Stimulated activated CD4-positive, alpha-beta T cell treated with anti-CD3 and anti-CD28 coated beads, Interleukin-1b, Interleukin-23, amount 100 ng/mL, for 24 hours (primary cell): ENCODE data around the gene UBL5.
A peak's percentile ranks its signal among the peaks of the same experiment; 100 is the strongest.
"Not testable (repeated sequence)": the region's sequence is repeated elsewhere in the genome, so short reads cannot be mapped to it uniquely, and the experiment has no call there.

Source experiments
- DNase-seq, 4 experiments: peaks; one replicate each; pipeline ENCODE4 v3.0.0-alpha.2; 2020; ENCODE audit warnings: low read depth in 4 of 4, low spot score in 1 of 4

Gene UBL5

GRCh38 chr19:9827289-9828238, at the start of gene UBL5:
Gene UBL5 (plus strand): TSS chr19:9827918. CDS start chr19:9828338, 420 bp downstream.
- peak; percentile 78 to 87 (median 80) for DNase-seq

GRCh38 chr19:9782338-9782737, 45.4 kb upstream of the UBL5 start:
- DNase-seq = no peak

- DNase-seq = not testable (repeated sequence)
These were observed 43.6 kb upstream of the UBL5 start for GRCh38 chr19:9784163-9784496.

DNA sequence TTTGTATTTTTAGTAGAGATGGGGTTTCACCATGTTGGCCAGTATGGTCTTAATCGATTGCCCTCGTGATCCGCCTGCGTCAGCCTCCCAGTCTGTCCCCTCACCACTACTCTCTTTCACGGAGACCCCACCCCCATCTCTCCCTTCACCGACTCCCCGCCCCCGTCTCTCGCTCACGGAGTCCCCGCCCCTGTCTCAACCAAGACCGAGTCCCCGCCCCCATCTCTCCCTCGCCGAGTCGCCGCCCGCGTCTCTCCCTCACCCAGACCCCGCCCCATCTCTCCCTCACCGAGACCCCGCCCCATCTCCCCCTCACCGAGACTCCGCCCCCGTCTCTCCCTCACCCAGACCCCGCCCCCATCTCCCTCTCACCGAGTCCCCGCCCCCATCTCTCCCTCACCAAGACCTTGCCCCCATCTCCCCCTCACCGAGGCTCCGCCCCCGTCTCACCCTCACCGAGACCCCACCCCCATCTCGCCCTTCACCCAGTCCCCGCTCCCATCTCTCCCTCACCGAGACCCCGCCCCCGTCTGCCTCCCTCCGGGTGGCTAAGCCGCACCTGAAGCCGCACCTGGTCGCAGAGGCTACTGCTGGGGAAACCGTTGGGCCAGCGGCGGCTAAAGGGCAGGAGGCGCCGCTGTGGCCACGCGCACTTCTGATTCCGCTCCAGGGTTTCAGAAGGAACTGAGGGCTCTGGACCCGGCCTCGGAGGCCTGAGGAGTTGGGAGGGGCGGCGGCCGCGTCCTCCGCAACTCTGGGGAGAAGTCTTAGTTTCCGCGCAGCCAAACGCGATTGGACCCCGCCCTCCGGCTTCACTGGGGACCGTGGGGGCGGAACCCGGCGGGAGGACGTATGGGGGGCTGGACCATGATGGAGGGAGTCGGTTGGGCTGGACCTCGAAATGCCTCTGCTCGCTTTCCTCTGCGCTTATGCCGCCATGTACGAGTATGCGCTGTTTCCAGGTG, 42.1 kb upstream of the UBL5 start:
- DNase-seq = peak; percentile 96 to 98 (median 97)

DNA sequence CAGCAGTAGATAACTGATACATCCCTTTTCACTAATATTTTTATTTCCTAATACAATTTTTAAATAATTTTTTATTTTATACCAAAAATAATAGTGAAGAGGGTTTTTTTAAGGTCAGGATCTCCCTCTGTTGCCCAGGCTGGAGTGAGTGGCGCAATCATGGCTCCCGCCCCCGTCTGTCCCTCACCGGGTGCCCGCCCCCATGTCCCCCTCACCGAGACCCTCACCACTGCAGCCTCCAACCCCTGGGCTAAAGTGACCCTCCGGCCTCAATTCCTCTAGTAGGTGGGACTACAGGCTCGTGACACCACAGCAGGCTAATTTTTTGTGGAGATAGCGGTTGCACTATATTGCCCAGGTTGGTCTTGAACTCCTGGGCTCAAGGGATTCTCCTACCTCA, 41.4 kb upstream of the UBL5 start:
- DNase-seq = no peak

DNA sequence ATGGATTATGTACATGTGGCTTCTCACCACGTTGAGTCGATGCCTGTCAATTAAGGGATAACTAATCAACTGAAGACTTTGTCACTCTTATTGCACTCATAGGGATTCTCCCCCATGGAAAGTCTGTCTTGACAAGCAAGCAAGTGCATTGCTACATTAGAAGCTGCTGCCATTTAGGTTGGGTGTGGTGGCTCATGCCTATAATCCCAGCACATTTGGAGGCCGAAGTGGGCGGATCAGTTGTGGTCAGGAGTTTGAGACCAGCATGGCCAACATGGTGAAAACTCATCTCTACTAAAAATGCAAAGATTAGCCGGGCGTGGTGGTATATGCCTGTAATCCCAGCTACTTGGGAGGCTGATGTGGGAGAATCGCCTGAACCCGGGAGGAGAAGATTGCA, 40.9 kb upstream of the UBL5 start:
- no peak for DNase-seq

DNA sequence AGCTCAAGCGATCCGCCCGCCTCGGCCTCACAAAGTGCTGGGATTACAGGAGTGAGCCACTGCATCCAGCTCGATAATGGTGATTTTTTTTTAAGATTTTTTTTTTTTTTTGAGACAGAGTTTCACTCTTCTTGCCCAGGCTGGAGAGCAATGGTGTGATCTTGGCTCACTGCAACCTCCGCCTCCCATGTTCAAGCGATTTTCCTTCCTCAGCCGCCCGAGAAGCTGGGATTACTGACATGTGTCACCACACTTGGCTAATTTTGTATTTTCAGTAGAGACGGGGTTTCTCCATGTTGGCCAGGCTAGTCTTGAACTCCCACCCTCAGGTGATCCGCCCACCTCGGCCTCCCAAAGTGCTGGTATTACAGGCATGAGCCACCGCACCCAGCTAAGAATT, 39.1 kb upstream of the UBL5 start:
- not testable (repeated sequence) for DNase-seq

DNA sequence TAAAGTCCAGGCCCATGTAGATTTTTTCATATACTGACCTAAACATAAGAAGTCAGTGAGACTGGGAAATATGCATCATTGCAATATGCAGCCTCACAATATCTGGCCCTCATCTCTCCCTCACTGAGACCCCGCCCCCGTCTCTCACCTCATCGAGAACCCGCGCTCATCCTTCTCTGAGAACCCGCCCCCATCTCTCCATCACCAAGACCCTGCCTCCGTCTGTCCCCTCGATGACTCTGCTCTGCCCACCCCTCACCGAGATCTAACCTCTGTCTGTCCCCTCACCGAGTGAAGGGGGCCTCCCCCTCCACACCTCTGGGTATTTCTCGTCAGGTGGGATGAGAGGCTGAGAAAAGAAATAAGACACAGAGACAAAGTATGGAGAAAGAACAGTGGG, 38.7 kb upstream of the UBL5 start:
- no peak for DNase-seq

GRCh38 chr19:9789579-9789978, 38.1 kb upstream of the UBL5 start:
- DNase-seq = not testable (repeated sequence)

- DNase-seq = not testable (repeated sequence)
These were observed 36.7 kb upstream of the UBL5 start for GRCh38 chr19:9791073-9791367.

DNA sequence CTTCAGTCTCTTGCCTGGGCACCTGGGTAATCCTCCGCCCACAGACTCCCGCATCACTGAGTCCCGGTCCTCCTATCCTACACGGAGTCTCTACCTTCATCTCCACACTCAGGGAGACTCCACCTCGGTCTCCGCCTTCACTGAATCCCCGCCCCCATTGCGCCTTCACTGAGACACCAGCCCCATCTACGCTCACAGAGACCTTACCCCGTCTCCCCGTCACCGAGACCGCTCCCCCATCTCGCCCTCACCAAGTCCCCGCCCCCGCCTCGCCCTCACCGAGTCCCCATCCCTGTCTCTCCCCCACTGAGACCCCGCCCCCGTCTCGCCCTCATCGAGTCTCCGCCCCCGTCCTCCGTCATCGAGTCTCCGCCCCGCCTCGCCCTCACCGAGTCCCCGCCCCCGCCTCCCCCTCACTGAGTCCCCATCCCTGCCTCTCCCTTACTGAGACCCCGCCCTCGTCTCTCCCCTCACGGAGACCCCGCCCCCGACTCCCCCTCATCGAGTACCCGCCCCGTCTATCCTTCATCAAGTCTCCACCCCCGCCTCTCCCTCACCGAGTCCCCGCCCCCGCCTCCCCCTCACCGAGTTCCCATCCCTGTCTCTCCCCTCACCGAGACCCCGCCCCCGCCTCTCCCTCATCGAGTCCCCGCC, 36.0 kb upstream of the UBL5 start:
- peak; percentile 68 to 95 (median 83) for DNase-seq

DNA sequence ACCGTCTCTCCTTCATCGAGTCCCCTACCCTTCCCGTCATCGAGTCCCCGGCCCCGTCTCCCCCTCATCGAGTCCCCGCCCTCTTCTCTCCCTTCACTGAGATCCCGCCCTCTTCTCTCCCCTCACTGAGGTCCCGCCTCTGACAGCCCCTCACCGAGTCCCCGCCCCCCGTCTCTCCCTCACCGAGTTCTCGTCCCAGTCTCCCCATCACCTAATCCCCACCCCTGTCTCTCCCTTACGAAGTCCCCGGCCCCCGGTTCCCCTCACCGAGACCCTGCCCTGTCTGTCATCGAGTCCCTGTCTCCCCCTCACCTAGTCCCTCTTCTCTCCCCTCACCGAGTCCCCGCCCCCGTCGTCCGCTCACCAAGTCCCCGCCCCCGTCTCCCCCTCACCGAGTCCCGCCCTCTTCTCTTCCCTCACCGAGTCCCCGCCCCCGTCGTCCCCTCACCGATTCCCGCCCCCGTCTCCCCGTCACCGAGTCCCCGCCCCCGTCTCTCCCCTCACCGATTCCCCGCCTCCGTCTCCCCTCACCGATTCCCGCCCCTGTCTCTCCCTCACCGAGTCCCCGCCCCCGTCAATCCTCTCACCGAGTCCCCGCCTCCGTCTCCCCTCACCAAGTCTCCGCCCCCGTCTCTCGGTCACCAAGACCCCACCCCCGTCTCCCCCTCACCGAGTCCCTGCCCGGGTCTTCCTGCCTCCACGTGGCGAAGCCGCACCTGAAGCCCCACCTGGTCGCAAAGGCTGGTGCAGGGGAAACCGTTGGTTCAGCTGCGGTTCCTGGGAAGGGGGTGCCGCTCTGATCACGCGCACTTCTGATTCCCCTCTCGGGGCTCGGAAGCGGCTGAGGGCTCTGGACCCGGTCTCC, 35.3 kb upstream of the UBL5 start:
- peak; percentile 57 to 90 (median 88) for DNase-seq

- DNase-seq = peak in 3 of 4 experiments; percentile 29 to 54 (median 40)
These were observed 34.6 kb upstream of the UBL5 start for GRCh38 chr19:9793071-9793591.

- peak; percentile 50 to 77 (median 62) for DNase-seq
These were observed 31.5 kb upstream of the UBL5 start for GRCh38 chr19:9796113-9796773.

- no peak for DNase-seq
These were observed 29.8 kb upstream of the UBL5 start for GRCh38 chr19:9797871-9798270.

GRCh38 chr19:9799162-9799561, 28.6 kb upstream of the UBL5 start:
- DNase-seq = no peak

DNA sequence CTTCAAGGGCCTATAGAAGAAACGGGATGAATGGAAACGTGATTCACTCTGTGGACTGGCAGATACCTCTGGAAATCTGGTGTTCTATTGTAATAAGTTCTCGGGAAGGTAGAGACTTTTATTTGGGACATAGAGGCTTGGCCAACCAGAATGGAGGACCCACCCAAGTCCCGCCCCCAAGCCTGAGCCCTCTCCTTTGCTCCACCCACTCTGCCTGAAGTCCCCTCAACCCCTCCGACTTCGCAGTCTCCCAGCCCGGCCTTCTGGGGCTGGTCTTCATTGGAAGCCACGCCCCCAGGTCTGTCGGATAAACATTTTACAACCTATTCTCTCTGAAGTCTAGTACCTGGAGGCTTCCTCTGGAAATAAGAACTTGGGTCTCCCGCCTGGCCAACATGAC, 25.7 kb upstream of the UBL5 start:
- DNase-seq = no peak

DNA sequence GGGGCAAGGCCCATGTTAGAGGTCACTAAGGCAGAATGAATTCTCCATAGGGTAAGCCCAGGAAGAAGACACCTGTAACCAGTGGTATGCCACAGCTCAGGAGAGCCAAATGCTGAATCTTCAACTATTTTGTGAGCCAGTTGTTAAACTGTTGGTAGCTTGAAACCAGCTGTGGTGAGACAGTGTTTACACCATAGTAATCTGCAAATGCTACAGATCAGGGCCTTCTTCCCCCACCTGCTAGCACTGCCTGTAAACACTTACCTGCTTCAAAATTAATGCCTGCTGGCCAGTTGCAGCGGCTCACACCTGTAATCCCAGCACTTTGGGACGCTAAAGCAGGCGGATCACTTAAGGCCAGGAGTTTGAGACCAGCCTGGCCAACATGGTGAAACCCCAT, 20.9 kb upstream of the UBL5 start:
- DNase-seq = no peak
